ENCODE measurements around the gene ZNF521. TPM values are rescaled to one million over a fixed set of nuclear protein-coding genes. Genes with fewer than 3 reads are reported as not detected.

Gene ZNF521
- total RNA-seq, 2 donors from 2014 or later = 8.0 to 17.2 TPM

GRCh38 chr18:25314151-25314837, 37.7 kb downstream of the ZNF521 start:
- H3K4me1 ChIP-seq (ENCODE audit: control insufficient read depth in 1 of 2, low read depth in 2 of 2) = no peaks in the 10 kb centered on the region
- no peaks in the 10 kb centered on the region for H3K27me3 ChIP-seq (replicated peaks; ENCODE audit: insufficient read depth)
- no peak overlapping the region for H3K4me3 ChIP-seq
- no peak for TF ChIP-seq CTCF (IDR thresholded peaks at IDR 0.05)
- DNase-seq (ENCODE audit: low spot score) (no peak), ATAC-seq (ENCODE audit: insufficient number of reproducible peaks, low FRiP score, low read depth) (no peak)
- H3K36me3 ChIP-seq = no peaks in the 10 kb centered on the region
- H3K9me3 ChIP-seq = no peaks in the 10 kb centered on the region
- H3K27ac ChIP-seq = no peak overlapping the region

GRCh38 chr18:25313268-25313667, 38.7 kb downstream of the ZNF521 start:
- Histone ChIP-seq H3K36me3 (no peaks in the 10 kb centered on the region), H3K27me3 (replicated peaks; ENCODE audit: insufficient read depth) (no peaks in the 10 kb centered on the region), H3K27ac (no peak overlapping the region), H3K9me3 (no peaks in the 10 kb centered on the region), H3K4me1 (ENCODE audit: control insufficient read depth in 1 of 2, low read depth in 2 of 2) (no peaks in the 10 kb centered on the region), H3K4me3 (no peak overlapping the region)
- DNase-seq (ENCODE audit: low spot score) (no peak), ATAC-seq (ENCODE audit: insufficient number of reproducible peaks, low FRiP score, low read depth) (no peak)
- TF ChIP-seq CTCF (IDR thresholded peaks at IDR 0.05) = no peak

GRCh38 chr18:25310045-25310444, 41.9 kb downstream of the ZNF521 start:
- no peak for ATAC-seq (ENCODE audit: insufficient number of reproducible peaks, low FRiP score, low read depth)
- no peak for DNase-seq (ENCODE audit: low spot score)
- peaks cover 0 to 12% of the 10 kb centered on the region in 2 donors for H3K4me1 ChIP-seq (ENCODE audit: control insufficient read depth in 1 of 2, low read depth in 2 of 2)
- no peak overlapping the region for H3K4me3 ChIP-seq
- no peak overlapping the region for H3K27ac ChIP-seq
- no peaks in the 10 kb centered on the region for H3K9me3 ChIP-seq
- TF ChIP-seq CTCF (IDR thresholded peaks at IDR 0.05) = no peak
- no peaks in the 10 kb centered on the region for H3K27me3 ChIP-seq (replicated peaks; ENCODE audit: insufficient read depth)
- H3K36me3 ChIP-seq = no peaks in the 10 kb centered on the region

GRCh38 chr18:25308381-25308780, 43.6 kb downstream of the ZNF521 start:
- ATAC-seq (ENCODE audit: insufficient number of reproducible peaks, low FRiP score, low read depth) (no peak), DNase-seq (ENCODE audit: low spot score) (no peak)
- TF ChIP-seq CTCF (IDR thresholded peaks at IDR 0.05) = no peak
- no peaks in the 10 kb centered on the region for H3K36me3 ChIP-seq
- no peak overlapping the region for H3K4me3 ChIP-seq
- H3K27ac ChIP-seq = no peak overlapping the region
- H3K4me1 ChIP-seq (ENCODE audit: control insufficient read depth in 1 of 2, low read depth in 2 of 2) = peaks cover 0 to 12% of the 10 kb centered on the region in 2 donors
- H3K9me3 ChIP-seq = no peaks in the 10 kb centered on the region
- no peaks in the 10 kb centered on the region for H3K27me3 ChIP-seq (replicated peaks; ENCODE audit: insufficient read depth)

- Histone ChIP-seq H3K27ac (no peak overlapping the region), H3K36me3 (no peaks in the 10 kb centered on the region), H3K4me3 (no peak overlapping the region), H3K4me1 (ENCODE audit: control insufficient read depth in 1 of 2, low read depth in 2 of 2) (peaks cover 0 to 12% of the 10 kb centered on the region in 2 donors), H3K9me3 (no peaks in the 10 kb centered on the region), H3K27me3 (replicated peaks; ENCODE audit: insufficient read depth) (no peaks in the 10 kb centered on the region)
- DNase-seq (ENCODE audit: low spot score) (no peak), ATAC-seq (ENCODE audit: insufficient number of reproducible peaks, low FRiP score, low read depth) (no peak)
- no peak for TF ChIP-seq CTCF (IDR thresholded peaks at IDR 0.05)
Observed at GRCh38 chr18:25307192-25307591, 44.8 kb downstream of the ZNF521 start.

Measured in thoracic aorta (tissue), 2 donors.